Smooth muscle cell (in vitro differentiated cells): ENCODE measurements around the gene IPO8. TPM values are rescaled to one million over a fixed set of nuclear protein-coding genes. Genes with fewer than 3 reads are reported as not detected.

Experiments
- DNase-seq: peaks from one replicate; lab custom pipeline; 2025; ENCODE audit not compliant: unreplicated experiment; lab: John Stamatoyannopoulos, UW
- H2AFZ ChIP-seq: fragments of 200-600 bp; sonication (generic); 2 replicates; pipeline ENCODE4 v1.6.0; 2016; ENCODE audit warnings: antibody characterized with exemption, low read depth, mild to moderate bottlenecking
- H3F3A ChIP-seq: fragments of 200-600 bp; sonication (generic); 2 replicates; pipeline ENCODE4 v1.6.0; 2017; ENCODE audit warnings: antibody characterized with exemption, low read depth
- H3K27ac ChIP-seq: fragments of 200-600 bp; sonication (generic); 2 replicates; pipeline ENCODE4 v1.5.1; 2016; ENCODE audit warnings: low read depth, mild to moderate bottlenecking
- H3K27me3 ChIP-seq: fragments of 200-600 bp; sonication (generic); 2 replicates; pipeline ENCODE4 v1.6.1; 2016; ENCODE audit warnings: low read depth, mild to moderate bottlenecking
- H3K36me3 ChIP-seq: fragments of 200-600 bp; sonication (generic); 2 replicates; pipeline ENCODE4 v1.5.1; 2016; ENCODE audit warnings: low read depth
- H3K4me1 ChIP-seq: fragments of 200-600 bp; sonication (generic); 2 replicates; pipeline ENCODE4 v1.5.1; 2016; ENCODE audit warnings: low read depth
- H3K4me2 ChIP-seq: fragments of 200-600 bp; sonication (generic); 2 replicates; pipeline ENCODE4 v1.6.0; 2016; ENCODE audit warnings: mild to moderate bottlenecking
- H3K4me3 ChIP-seq: fragments of 200-600 bp; sonication (generic); 2 replicates; pipeline ENCODE4 v1.5.1; 2016; ENCODE audit warnings: mild to moderate bottlenecking
- H3K79me2 ChIP-seq: fragments of 200-600 bp; sonication (generic); 2 replicates; pipeline ENCODE4 v1.6.0; 2016; ENCODE audit warnings: low read depth, mild to moderate bottlenecking
- H3K9ac ChIP-seq: fragments of 200-600 bp; sonication (generic); 2 replicates; pipeline ENCODE4 v1.6.0; 2016; ENCODE audit warnings: low read depth
- H3K9me3 ChIP-seq: fragments of 200-600 bp; sonication (generic); replicated peaks from 2 replicates; pipeline ENCODE4 v1.5.1; 2016; ENCODE audit warnings: low read depth
- H4K20me1 ChIP-seq: fragments of 200-600 bp; sonication (generic); 2 replicates; pipeline ENCODE4 v1.6.0; 2016; ENCODE audit warnings: low read depth
- WGBS: methylation state at CpG from one replicate; pipeline ENCODE4 v1.1.7; 2016; ENCODE audit warnings: low lambda C conversion rate; 5-methylcytosine and 5-hydroxymethylcytosine counted together
- polyA plus RNA-seq: library from polyadenylated mRNA; unstranded; fragments of >200 nt; fragmentation: Nextera tagmentation; extraction: Ambion mirVana; gene quantifications from 2 replicates; pipeline ENCODE4 v1.2.1, GENCODE V29; 2016
- total RNA-seq: library from RNA; depleted of rRNA; stranded (reverse); fragments of >200 nt; gene quantifications from 2 replicates; pipeline ENCODE4 v1.2.3, GENCODE V29; 2014
- TF ChIP-seq, protein P1 (sequence below): fragments of 200-600 bp; sonication (generic); IDR thresholded peaks from 2 replicates; pipeline ENCODE4 v1.5.1; 2017; ENCODE audit warnings: borderline replicate concordance, mild to moderate bottlenecking, antibody characterized with exemption; ENCODE audit not compliant: insufficient read depth, poor library complexity, severe bottlenecking

Gene IPO8
- total and polyA plus RNA-seq, 2 experiments from 2014 or later = 5.0 to 24.0 TPM

- DNase-seq = no peak
- TF ChIP-seq, protein P1, sequence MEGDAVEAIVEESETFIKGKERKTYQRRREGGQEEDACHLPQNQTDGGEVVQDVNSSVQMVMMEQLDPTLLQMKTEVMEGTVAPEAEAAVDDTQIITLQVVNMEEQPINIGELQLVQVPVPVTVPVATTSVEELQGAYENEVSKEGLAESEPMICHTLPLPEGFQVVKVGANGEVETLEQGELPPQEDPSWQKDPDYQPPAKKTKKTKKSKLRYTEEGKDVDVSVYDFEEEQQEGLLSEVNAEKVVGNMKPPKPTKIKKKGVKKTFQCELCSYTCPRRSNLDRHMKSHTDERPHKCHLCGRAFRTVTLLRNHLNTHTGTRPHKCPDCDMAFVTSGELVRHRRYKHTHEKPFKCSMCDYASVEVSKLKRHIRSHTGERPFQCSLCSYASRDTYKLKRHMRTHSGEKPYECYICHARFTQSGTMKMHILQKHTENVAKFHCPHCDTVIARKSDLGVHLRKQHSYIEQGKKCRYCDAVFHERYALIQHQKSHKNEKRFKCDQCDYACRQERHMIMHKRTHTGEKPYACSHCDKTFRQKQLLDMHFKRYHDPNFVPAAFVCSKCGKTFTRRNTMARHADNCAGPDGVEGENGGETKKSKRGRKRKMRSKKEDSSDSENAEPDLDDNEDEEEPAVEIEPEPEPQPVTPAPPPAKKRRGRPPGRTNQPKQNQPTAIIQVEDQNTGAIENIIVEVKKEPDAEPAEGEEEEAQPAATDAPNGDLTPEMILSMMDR = no peak
- Histone ChIP-seq H2AFZ (no peak overlapping the region), H3K79me2 (no peaks in the 10 kb centered on the region), H3K9me3 (no peaks in the 10 kb centered on the region), H3K4me2 (no peak overlapping the region), H3F3A (no peaks in the 10 kb centered on the region), H3K4me3 (no peak overlapping the region), H3K27me3 (no peaks in the 10 kb centered on the region), H4K20me1 (no peaks in the 10 kb centered on the region), H3K9ac (no peak overlapping the region), H3K4me1 (no peaks in the 10 kb centered on the region), H3K36me3 (no peaks in the 10 kb centered on the region), H3K27ac (no peak overlapping the region)
- WGBS = 87% methylated on average over 4 of the region's 4 CpGs
These were observed 48.8 kb downstream of the IPO8 start for GRCh38 chr12:30646821-30647220.

DNA sequence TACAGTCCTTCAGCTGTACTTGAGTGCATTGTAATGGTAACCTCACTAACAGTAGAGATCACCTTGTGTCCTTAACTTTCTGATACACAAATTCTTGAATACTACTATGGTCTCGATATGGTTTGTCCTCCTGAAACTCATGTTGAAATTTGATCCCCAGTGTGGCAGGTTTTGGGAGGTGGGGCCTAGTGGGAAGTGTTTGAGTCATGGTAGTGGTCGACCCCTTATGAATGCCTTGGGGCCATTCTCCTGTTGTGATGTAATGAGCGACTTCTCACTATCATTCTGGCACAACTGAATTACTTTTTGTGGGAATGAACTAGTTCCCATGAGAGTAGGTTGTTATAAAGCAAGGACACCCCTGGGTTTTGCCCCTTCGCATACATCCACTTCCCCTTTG, 52.3 kb downstream of the IPO8 start:
- no peaks in the 10 kb centered on the region for H3F3A ChIP-seq
- H3K36me3 ChIP-seq = no peaks in the 10 kb centered on the region
- H3K27ac ChIP-seq = no peak overlapping the region
- DNase-seq = no peak
- H3K4me1 ChIP-seq = no peaks in the 10 kb centered on the region
- no peaks in the 10 kb centered on the region for H3K79me2 ChIP-seq
- H3K9me3 ChIP-seq = no peaks in the 10 kb centered on the region
- no peak overlapping the region for H3K4me3 ChIP-seq
- no peak overlapping the region for H3K4me2 ChIP-seq
- no peak overlapping the region for H2AFZ ChIP-seq
- 87% methylated on average over 4 of the region's 4 CpGs for WGBS
- no peaks in the 10 kb centered on the region for H3K27me3 ChIP-seq
- no peaks in the 10 kb centered on the region for H4K20me1 ChIP-seq
- TF ChIP-seq, protein P1 = no peak
- no peak overlapping the region for H3K9ac ChIP-seq

DNA sequence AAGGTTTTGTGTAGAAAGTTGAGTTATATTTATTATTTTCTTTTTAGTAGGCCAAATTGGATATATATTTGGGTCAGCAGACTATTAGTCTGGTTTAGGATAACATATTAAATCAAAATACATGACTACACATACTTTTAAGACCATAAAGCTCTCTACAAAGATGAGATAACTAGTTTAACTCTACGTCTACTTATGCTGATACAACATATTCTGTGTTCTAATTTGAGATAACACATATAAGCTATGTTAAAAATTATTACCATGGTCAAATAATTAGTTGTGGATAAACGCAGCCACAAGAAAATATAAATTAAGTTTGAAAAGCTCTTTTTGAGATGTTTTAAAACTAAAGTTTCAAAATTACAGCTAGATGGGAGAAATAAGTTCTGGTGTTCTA, 55.3 kb downstream of the IPO8 start:
- H3K4me3 ChIP-seq = no peak overlapping the region
- H3K9me3 ChIP-seq = no peaks in the 10 kb centered on the region
- no peak overlapping the region for H2AFZ ChIP-seq
- no peaks in the 10 kb centered on the region for H3K36me3 ChIP-seq
- no peak overlapping the region for H3K9ac ChIP-seq
- H3K27ac ChIP-seq = no peak overlapping the region
- 93% methylated on average over 2 of the region's 2 CpGs for WGBS
- H4K20me1 ChIP-seq = no peaks in the 10 kb centered on the region
- no peaks in the 10 kb centered on the region for H3F3A ChIP-seq
- no peaks in the 10 kb centered on the region for H3K4me1 ChIP-seq
- H3K4me2 ChIP-seq = no peak overlapping the region
- no peaks in the 10 kb centered on the region for H3K79me2 ChIP-seq
- TF ChIP-seq, protein P1 = no peak
- no peak for DNase-seq
- no peaks in the 10 kb centered on the region for H3K27me3 ChIP-seq

GRCh38 chr12:30635385-30635784, 60.3 kb downstream of the IPO8 start:
- H4K20me1 ChIP-seq = no peaks in the 10 kb centered on the region
- DNase-seq = no peak
- no peak overlapping the region for H3K4me3 ChIP-seq
- TF ChIP-seq, protein P1 = no peak
- H3K9me3 ChIP-seq = no peaks in the 10 kb centered on the region
- no peak overlapping the region for H3K27ac ChIP-seq
- no peaks in the 10 kb centered on the region for H3K27me3 ChIP-seq
- WGBS = 97% methylated on average over 2 of the region's 2 CpGs
- H3F3A ChIP-seq = no peaks in the 10 kb centered on the region
- H2AFZ ChIP-seq = no peak overlapping the region
- no peak overlapping the region for H3K4me2 ChIP-seq
- peaks cover 7% of the 10 kb centered on the region for H3K36me3 ChIP-seq
- no peaks in the 10 kb centered on the region for H3K4me1 ChIP-seq
- H3K79me2 ChIP-seq = no peaks in the 10 kb centered on the region
- H3K9ac ChIP-seq = no peak overlapping the region
